WTC11 (cell line): ENCODE data around the gene ITGA8.

ENCODE experiments used
- AFF4 ChIP-seq: sonication (generic); formaldehyde crosslinking; IDR thresholded peaks from 2 replicates; pipeline ENCODE4 v1.8.1; 2023; ENCODE audit warnings: mild to moderate bottlenecking, missing genetic modification reagents, borderline replicate concordance
- ATF2 ChIP-seq: sonication (generic); formaldehyde crosslinking; IDR thresholded peaks from 2 replicates; pipeline ENCODE4 v1.8.1; 2022; ENCODE audit warnings: low read depth, missing genetic modification reagents, borderline replicate concordance
- CTCF ChIP-seq: fragments of 200-600 bp; IDR thresholded peaks from 2 replicates; pipeline ENCODE4 v1.8.0; 2022; ENCODE audit warnings: antibody characterized with exemption
- NFYB ChIP-seq: sonication (generic); formaldehyde crosslinking; conservative IDR thresholded peaks from 2 replicates; pipeline ENCODE4 v1.8.0; 2022; ENCODE audit warnings: low read depth, missing genetic modification reagents
- RELA ChIP-seq: sonication (generic); formaldehyde crosslinking; IDR thresholded peaks from 2 replicates; pipeline ENCODE4 v1.8.1; 2022; ENCODE audit warnings: missing genetic modification reagents, mild to moderate bottlenecking, borderline replicate concordance

GRCh38 chr10:15485027-15485426, 234.7 kb downstream of the ITGA8 start:
- no peak for TF ChIP-seq CTCF
- TF ChIP-seq NFYB (CRISPR knock-in tag) = no peak
- TF ChIP-seq RELA = no peak
- TF ChIP-seq AFF4 (CRISPR knock-in tag) = no peak
- TF ChIP-seq ATF2 (CRISPR knock-in tag) = no peak
